Measurements from ENCODE around the gene CCT6A.
A peak's percentile ranks its signal among the peaks of the same experiment; 100 is the strongest.
"Not testable (repeated sequence)": the region's sequence is repeated elsewhere in the genome, so short reads cannot be mapped to it uniquely, and the experiment has no call there.

CCT6A gene

GRCh38 chr7:56019501-56019900 lies 32.1 kb upstream of the CCT6A start:
- no peak for TF ChIP-seq CTCF (IDR thresholded peaks at IDR 0.05; ENCODE audit: unreplicated experiment in 3 of 3)
- H3K36me3 Mint-ChIP-seq (ENCODE audit: low read depth) = peaks cover 38% of the 10 kb centered on the region
- H3K9me3 Mint-ChIP-seq = no peaks in the 10 kb centered on the region
- no peak overlapping the region for H3K4me3 Mint-ChIP-seq
- H3K4me1 Mint-ChIP-seq = no peaks in the 10 kb centered on the region
- H3K27me3 Mint-ChIP-seq (ENCODE audit: low read depth) = no peaks in the 10 kb centered on the region
- H3K27ac Mint-ChIP-seq = no peak overlapping the region

GRCh38 chr7:56023500-56023899 lies 28.1 kb upstream of the CCT6A start:
- Mint-ChIP-seq H3K9me3 (no peaks in the 10 kb centered on the region), H3K4me1 (no peaks in the 10 kb centered on the region), H3K36me3 (ENCODE audit: low read depth) (peaks cover 44% of the 10 kb centered on the region), H3K4me3 (no peak overlapping the region), H3K27me3 (ENCODE audit: low read depth) (no peaks in the 10 kb centered on the region), H3K27ac (no peak overlapping the region)
- no peak for TF ChIP-seq CTCF (IDR thresholded peaks at IDR 0.05; ENCODE audit: unreplicated experiment in 3 of 3)

GRCh38 chr7:56026538-56026937 lies 25.0 kb upstream of the CCT6A start:
- TF ChIP-seq CTCF (IDR thresholded peaks at IDR 0.05; ENCODE audit: unreplicated experiment in 3 of 3) = no peak
- H3K4me3 Mint-ChIP-seq = no peak overlapping the region

GRCh38 chr7:56028942-56029630 lies 22.5 kb upstream of the CCT6A start:
- peak overlapping the region in 2 of 3 experiments; percentile 44 to 87 for H3K27ac Mint-ChIP-seq
- H3K4me3 Mint-ChIP-seq = no peak overlapping the region
- H3K27me3 Mint-ChIP-seq (ENCODE audit: low read depth) = no peaks in the 10 kb centered on the region
- no peak for TF ChIP-seq CTCF (IDR thresholded peaks at IDR 0.05; ENCODE audit: unreplicated experiment in 3 of 3)
- H3K4me1 Mint-ChIP-seq = peaks cover 11% of the 10 kb centered on the region
- no peaks in the 10 kb centered on the region for H3K9me3 Mint-ChIP-seq
- peaks cover 38% of the 10 kb centered on the region for H3K36me3 Mint-ChIP-seq (ENCODE audit: low read depth)

More at GRCh38 chr7:56026538-56026937, 25.0 kb upstream of the CCT6A start:
- Mint-ChIP-seq H3K9me3 (no peaks in the 10 kb centered on the region), H3K4me1 (no peaks in the 10 kb centered on the region), H3K36me3 (ENCODE audit: low read depth) (peaks cover 37% of the 10 kb centered on the region), H3K27ac (peak overlapping the region in 1 of 3 experiments; percentile 5), H3K27me3 (ENCODE audit: low read depth) (no peaks in the 10 kb centered on the region)

GRCh38 chr7:56030340-56030739 lies 21.2 kb upstream of the CCT6A start:
- no peaks in the 10 kb centered on the region for H3K9me3 Mint-ChIP-seq
- no peaks in the 10 kb centered on the region for H3K27me3 Mint-ChIP-seq (ENCODE audit: low read depth)
- TF ChIP-seq CTCF (IDR thresholded peaks at IDR 0.05; ENCODE audit: unreplicated experiment in 3 of 3) = no peak
- no peak overlapping the region for H3K4me3 Mint-ChIP-seq
- peaks cover 11% of the 10 kb centered on the region for H3K4me1 Mint-ChIP-seq
- peaks cover 34% of the 10 kb centered on the region for H3K36me3 Mint-ChIP-seq (ENCODE audit: low read depth)
- no peak overlapping the region for H3K27ac Mint-ChIP-seq

GRCh38 chr7:56031556-56031955 lies 20.0 kb upstream of the CCT6A start:
- H3K4me1 Mint-ChIP-seq = peaks cover 11% of the 10 kb centered on the region
- not testable (repeated sequence) for H3K27me3 Mint-ChIP-seq (ENCODE audit: low read depth); H3K9me3 Mint-ChIP-seq; H3K27ac Mint-ChIP-seq
- peak overlapping the region; percentile 31 to 69 (median 62) for H3K4me3 Mint-ChIP-seq
- H3K36me3 Mint-ChIP-seq (ENCODE audit: low read depth) = peaks cover 28% of the 10 kb centered on the region

- H3K27ac Mint-ChIP-seq = not testable (repeated sequence)
- H3K4me1 Mint-ChIP-seq = peaks cover 11% of the 10 kb centered on the region
- peaks cover 21% of the 10 kb centered on the region for H3K36me3 Mint-ChIP-seq (ENCODE audit: low read depth)
These were observed 19.0 kb upstream of the CCT6A start for GRCh38 chr7:56032578-56032977.

More at GRCh38 chr7:56032578-56032977, 19.0 kb upstream of the CCT6A start:
- H3K9me3 Mint-ChIP-seq; H3K27me3 Mint-ChIP-seq (ENCODE audit: low read depth): not testable (repeated sequence)
- peak overlapping the region; percentile 24 to 69 (median 68) for H3K4me3 Mint-ChIP-seq

Data from nephron (organoid).